ENCODE data around the gene RPS6KL1.

RPS6KL1 gene

DNA sequence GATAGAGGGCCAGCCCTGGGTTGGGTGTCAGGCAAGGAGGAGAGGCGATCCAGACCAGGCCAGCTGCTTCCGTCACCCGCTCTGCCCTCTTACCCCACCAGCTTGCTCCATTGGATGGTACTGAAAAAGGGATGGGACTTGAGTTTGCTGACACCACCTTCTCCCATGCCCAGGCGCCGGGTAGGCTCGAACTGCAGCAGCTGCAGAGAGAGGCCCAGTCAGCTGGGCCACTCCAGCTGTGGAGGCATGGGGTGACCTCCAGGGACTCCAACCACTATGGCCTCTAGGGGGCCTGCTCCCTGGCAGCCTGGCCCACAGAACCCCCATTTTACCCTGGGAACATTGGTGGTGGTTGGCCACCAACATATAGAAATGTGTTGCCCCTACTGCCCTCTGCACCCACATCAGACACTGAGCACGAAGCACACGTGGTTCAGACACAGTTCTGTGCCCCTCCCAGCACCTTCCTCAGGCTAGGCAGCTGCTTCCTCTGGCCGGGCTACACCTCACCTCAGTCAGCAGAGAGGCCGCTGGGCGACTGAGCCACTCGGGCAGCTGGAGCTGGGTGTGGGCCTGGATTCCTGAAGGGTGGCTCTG, 16.0 kb downstream of the RPS6KL1 start:
- peaks cover 10% of the 10 kb centered on the region for H3K36me3 ChIP-seq
- H3K27me3 ChIP-seq (ENCODE audit: insufficient read depth, low read depth, severe bottlenecking), result no peaks in the 10 kb centered on the region
- TF ChIP-seq, protein P1, sequence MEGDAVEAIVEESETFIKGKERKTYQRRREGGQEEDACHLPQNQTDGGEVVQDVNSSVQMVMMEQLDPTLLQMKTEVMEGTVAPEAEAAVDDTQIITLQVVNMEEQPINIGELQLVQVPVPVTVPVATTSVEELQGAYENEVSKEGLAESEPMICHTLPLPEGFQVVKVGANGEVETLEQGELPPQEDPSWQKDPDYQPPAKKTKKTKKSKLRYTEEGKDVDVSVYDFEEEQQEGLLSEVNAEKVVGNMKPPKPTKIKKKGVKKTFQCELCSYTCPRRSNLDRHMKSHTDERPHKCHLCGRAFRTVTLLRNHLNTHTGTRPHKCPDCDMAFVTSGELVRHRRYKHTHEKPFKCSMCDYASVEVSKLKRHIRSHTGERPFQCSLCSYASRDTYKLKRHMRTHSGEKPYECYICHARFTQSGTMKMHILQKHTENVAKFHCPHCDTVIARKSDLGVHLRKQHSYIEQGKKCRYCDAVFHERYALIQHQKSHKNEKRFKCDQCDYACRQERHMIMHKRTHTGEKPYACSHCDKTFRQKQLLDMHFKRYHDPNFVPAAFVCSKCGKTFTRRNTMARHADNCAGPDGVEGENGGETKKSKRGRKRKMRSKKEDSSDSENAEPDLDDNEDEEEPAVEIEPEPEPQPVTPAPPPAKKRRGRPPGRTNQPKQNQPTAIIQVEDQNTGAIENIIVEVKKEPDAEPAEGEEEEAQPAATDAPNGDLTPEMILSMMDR (IDR thresholded peaks at IDR 0.05; ENCODE audit: low read depth, low read length), result peak; percentile 59
- H3K27ac ChIP-seq, result peak overlapping the region; percentile 31; the same call in 1 of the 2 replicates
- DNase-seq, result no peak
- H3K9me3 ChIP-seq (ENCODE audit: severe bottlenecking), result no peaks in the 10 kb centered on the region
- no peak overlapping the region for H3K4me3 ChIP-seq (ENCODE audit: low read depth, low read length)

DNA sequence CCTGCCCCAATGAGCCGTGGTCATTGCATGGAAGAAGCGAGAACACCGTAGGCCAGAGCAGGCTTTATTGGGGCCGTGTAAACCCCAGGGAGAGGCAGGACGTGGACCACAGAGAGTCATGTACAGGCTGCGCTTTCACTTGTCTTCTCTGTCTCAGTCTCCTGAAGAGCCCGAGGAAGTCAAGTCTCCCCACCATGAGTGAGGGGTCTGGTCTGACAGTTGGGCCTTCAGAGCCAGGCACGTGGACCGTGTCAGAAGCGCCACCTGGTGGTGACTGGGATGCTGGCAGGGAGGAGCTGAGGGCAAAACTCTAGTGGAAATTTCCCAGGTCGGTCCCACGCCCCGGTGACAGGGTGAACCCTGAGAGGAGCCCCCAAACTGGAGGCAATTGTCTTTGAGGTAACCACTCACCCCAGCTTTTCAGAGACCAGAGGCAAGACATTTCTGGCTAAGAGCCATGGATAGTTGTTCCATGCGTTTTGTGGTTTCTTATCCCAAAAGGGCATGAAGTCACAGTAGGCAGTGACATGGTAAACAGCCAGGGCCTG, 17.4 kb downstream of the RPS6KL1 start:
- no peaks in the 10 kb centered on the region for H3K9me3 ChIP-seq (ENCODE audit: severe bottlenecking)
- peaks cover 21% of the 10 kb centered on the region for H3K36me3 ChIP-seq
- H3K27me3 ChIP-seq (ENCODE audit: insufficient read depth, low read depth, severe bottlenecking), result no peaks in the 10 kb centered on the region
- TF ChIP-seq, protein P1 (IDR thresholded peaks at IDR 0.05; ENCODE audit: low read depth, low read length), result peak; percentile 94
- peak overlapping the region; percentile 40 for H3K27ac ChIP-seq
- no peak overlapping the region for H3K4me3 ChIP-seq (ENCODE audit: low read depth, low read length)
- peak; percentile 82 for DNase-seq

DNA sequence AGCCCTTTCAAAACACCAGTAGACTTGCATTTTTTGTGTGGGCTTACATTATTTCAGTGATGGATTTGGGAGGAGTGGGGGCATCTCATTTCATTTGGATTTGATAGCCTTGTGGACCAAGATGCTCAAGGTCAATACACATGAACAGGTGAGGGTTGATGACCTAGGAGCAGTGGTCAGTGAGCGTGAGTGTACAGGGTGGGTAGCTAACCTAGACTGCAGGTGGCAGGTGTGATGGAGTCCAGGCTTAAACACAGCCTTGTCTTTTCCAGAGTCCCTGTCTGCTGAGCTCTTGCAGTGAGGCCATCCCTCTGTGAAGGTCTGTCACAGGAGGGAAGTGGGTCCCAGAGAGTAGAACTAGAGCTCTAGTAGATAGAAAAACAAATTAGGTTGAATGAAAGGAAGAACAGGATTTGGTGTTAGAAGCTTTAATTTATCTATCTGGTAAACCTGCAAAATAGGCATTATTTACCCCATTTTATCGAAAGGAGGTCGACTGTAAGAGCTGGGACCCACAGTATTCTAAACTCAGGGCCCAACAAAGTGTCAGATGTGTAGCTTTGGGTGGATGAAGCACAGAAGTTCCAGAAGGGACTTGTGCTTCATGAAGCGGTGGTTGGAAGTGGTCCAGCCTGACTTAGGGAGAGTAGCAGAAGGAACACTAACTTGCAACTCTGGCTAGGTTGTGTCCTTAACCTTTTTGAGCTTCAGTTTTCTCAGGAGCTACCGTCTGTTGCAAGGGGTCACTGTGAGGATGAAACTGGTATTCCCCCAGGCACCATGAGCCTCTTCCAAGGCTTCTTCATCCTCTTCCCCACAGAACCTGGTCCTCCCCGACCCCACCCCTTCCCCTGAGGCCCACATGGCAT, 18.2 kb downstream of the RPS6KL1 start:
- TF ChIP-seq, protein P1 (IDR thresholded peaks at IDR 0.05; ENCODE audit: low read depth, low read length), result no peak
- DNase-seq, result no peak
- Histone ChIP-seq H3K4me3 (ENCODE audit: low read depth, low read length) (no peak overlapping the region), H3K9me3 (ENCODE audit: severe bottlenecking) (no peaks in the 10 kb centered on the region), H3K36me3 (peaks cover 29% of the 10 kb centered on the region), H3K27me3 (ENCODE audit: insufficient read depth, low read depth, severe bottlenecking) (no peaks in the 10 kb centered on the region), H3K27ac (no peak overlapping the region; the same call in 1 of the 2 replicates)

DNA sequence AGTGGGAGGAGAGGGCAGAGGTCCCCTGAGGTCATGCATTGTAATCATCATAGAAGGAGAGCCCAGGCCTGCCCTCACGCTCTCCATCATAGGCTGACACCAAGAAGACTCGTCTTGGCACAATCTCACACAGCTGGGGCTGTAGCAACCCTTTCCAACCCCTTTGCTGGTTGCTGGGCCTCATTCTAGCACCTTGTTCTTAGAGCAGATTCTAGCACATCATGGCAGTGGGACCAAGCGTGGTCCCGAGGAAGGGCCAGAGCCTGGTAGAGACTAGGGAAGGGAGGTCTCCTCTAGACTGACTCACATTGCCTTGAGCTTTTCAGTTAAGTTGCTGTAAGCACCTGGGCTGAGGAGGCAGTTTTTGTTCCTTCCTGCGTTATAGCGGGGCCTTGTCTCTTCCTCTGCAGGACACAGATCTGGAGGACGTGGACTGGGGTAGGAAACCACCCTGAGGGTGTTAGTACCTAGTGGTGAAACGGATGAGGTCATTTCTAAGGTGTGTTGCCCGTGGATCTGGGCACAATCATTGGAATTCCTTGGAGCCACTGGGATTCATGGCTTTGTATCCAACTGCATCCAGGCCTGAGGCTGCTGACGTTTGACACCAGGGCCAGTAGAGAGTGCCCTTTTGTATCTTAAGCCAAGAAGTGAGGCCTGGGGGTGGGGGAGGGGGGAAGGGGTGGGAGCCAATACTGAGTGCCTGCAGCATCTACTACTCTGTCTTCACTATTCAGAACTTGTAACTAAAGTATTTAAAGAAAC, 19.9 kb downstream of the RPS6KL1 start:
- H3K36me3 ChIP-seq, result peaks cover 46% of the 10 kb centered on the region
- no peak overlapping the region for H3K4me3 ChIP-seq (ENCODE audit: low read depth, low read length)
- TF ChIP-seq, protein P1 (IDR thresholded peaks at IDR 0.05; ENCODE audit: low read depth, low read length), result no peak
- H3K27me3 ChIP-seq (ENCODE audit: insufficient read depth, low read depth, severe bottlenecking), result no peaks in the 10 kb centered on the region
- no peaks in the 10 kb centered on the region for H3K9me3 ChIP-seq (ENCODE audit: severe bottlenecking)
- no peak for DNase-seq
- H3K27ac ChIP-seq, result no peak overlapping the region

DNA sequence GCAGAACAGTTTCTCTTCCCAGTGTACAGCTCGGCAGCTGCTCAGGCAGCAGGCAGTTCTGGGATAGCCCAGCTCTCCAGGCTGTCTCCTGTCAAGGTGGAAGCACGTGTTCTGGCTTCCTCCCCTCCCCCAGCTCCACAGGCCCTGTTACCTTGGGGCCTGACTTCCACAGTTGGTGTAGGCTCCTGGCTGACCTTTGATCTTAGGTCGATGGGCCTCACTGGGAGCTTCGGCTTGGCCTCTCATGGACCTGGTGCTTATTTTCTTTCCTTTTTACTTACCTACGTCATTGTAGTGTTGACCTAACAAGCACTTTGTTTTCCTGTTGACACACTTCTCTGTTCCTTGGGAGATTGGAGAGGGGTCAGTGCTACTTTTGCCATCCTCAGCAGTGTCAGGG, 24.4 kb downstream of the RPS6KL1 start:
- Histone ChIP-seq H3K4me3 (ENCODE audit: low read depth, low read length) (no peak overlapping the region), H3K9me3 (ENCODE audit: severe bottlenecking) (no peaks in the 10 kb centered on the region), H3K36me3 (peaks cover 86% of the 10 kb centered on the region), H3K27me3 (ENCODE audit: insufficient read depth, low read depth, severe bottlenecking) (no peaks in the 10 kb centered on the region), H3K27ac (no peak overlapping the region)
- TF ChIP-seq, protein P1 (IDR thresholded peaks at IDR 0.05; ENCODE audit: low read depth, low read length), result no peak
- DNase-seq, result no peak
